ENCODE measurements around the gene ANKRD44. TPM values are rescaled to one million over a fixed set of nuclear protein-coding genes. Genes with fewer than 3 reads are reported as not detected.

ANKRD44 gene
- total and polyA plus RNA-seq, 7 donors: 0.35 to 9.3 (median 1.7) TPM

- H3K27ac ChIP-seq: no peak overlapping the region
- intact Hi-C loops (cut with DNase I): loop anchor here in 1 of 2 donors (2.0 kb wide), 1 partner anchor 181 kb away; no protein-coding TSS in a partner anchor
- 11 to 15% (median 13%) methylated on average over 3 of the region's 3 CpGs for WGBS, 3 donors
- H3K4me3 ChIP-seq: no peak overlapping the region
- no peaks in the 10 kb centered on the region for H3K36me3 ChIP-seq (ENCODE audit: insufficient read depth in 1 of 2, low read depth in 1 of 2)
- no peaks in the 10 kb centered on the region for H3K27me3 ChIP-seq (ENCODE audit: insufficient read depth in 3 of 3, low read length in 2 of 3)
- ATAC-seq (no peak), DNase-seq (no peak)
- peaks cover 7% of the 10 kb centered on the region for H3K4me1 ChIP-seq
- H3K9me3 ChIP-seq: no peaks in the 10 kb centered on the region
- TF ChIP-seq CTCF (IDR thresholded peaks at IDR 0.05): no peak
Measured at GRCh38 chr2:197195518-197195917, 115.1 kb downstream of the ANKRD44 start.

- TF ChIP-seq CTCF (IDR thresholded peaks at IDR 0.05): no peak
- Histone ChIP-seq H3K27me3 (ENCODE audit: insufficient read depth in 3 of 3, low read length in 2 of 3) (no peaks in the 10 kb centered on the region), H3K36me3 (ENCODE audit: insufficient read depth in 1 of 2, low read depth in 1 of 2) (no peaks in the 10 kb centered on the region), H3K9me3 (no peaks in the 10 kb centered on the region), H3K4me1 (peaks cover 7% of the 10 kb centered on the region), H3K27ac (no peak overlapping the region), H3K4me3 (no peak overlapping the region)
- 72 to 81% (median 75%) methylated on average over 2 of the region's 2 CpGs for WGBS, 3 donors
- intact Hi-C loops (cut with DNase I): loop anchor here (2.0 to 5.0 kb wide), 2 partner anchors 119 to 185 kb away; partner anchors contain the start of gene ANKRD44 (in 2 of the 2)
- DNase-seq (no peak), ATAC-seq (no peak)
Measured at GRCh38 chr2:197191940-197192322, 118.6 kb downstream of the ANKRD44 start.

- WGBS, 3 donors: 31 to 45% (median 35%) methylated on average over 4 of the region's 4 CpGs
- Histone ChIP-seq H3K27ac (no peak overlapping the region), H3K36me3 (ENCODE audit: insufficient read depth in 1 of 2, low read depth in 1 of 2) (no peaks in the 10 kb centered on the region), H3K27me3 (ENCODE audit: insufficient read depth in 3 of 3, low read length in 2 of 3) (no peaks in the 10 kb centered on the region), H3K4me1 (peaks cover 7% of the 10 kb centered on the region), H3K4me3 (no peak overlapping the region), H3K9me3 (no peaks in the 10 kb centered on the region)
- TF ChIP-seq CTCF (IDR thresholded peaks at IDR 0.05): peak; percentile 77
- intact Hi-C loops (cut with DNase I): loop anchor here (2.0 to 5.0 kb wide), 2 partner anchors 119 to 186 kb away; partner anchors contain the start of gene ANKRD44 (in 2 of the 2)
- peak in 1 of 4 donors; percentile 67 for ATAC-seq
- DNase-seq: no peak
Measured at GRCh38 chr2:197191177-197191939, 119.2 kb downstream of the ANKRD44 start.

- Histone ChIP-seq H3K36me3 (ENCODE audit: insufficient read depth in 1 of 2, low read depth in 1 of 2) (no peaks in the 10 kb centered on the region), H3K4me1 (peaks cover 9% of the 10 kb centered on the region), H3K4me3 (no peak overlapping the region), H3K27ac (no peak overlapping the region), H3K27me3 (ENCODE audit: insufficient read depth in 3 of 3, low read length in 2 of 3) (no peaks in the 10 kb centered on the region), H3K9me3 (no peaks in the 10 kb centered on the region)
- intact Hi-C loops (cut with DNase I): loop anchor here (2.0 to 5.0 kb wide), 2 partner anchors 121 to 187 kb away; partner anchors contain the start of gene ANKRD44 (in 2 of the 2)
- DNase-seq (no peak), ATAC-seq (no peak)
- WGBS, 3 donors: 69 to 73% (median 70%) methylated on average over 3 of the region's 3 CpGs
- TF ChIP-seq CTCF (IDR thresholded peaks at IDR 0.05): no peak
Measured at GRCh38 chr2:197190100-197190432, 120.5 kb downstream of the ANKRD44 start.
